Measurements from ENCODE around the gene ELAVL1. TPM values are rescaled to one million over a fixed set of nuclear protein-coding genes. Genes with fewer than 3 reads are reported as not detected.

The ELAVL1 gene
- total RNA-seq, 1 donor from 2014 or later = 67.9 TPM

DNA sequence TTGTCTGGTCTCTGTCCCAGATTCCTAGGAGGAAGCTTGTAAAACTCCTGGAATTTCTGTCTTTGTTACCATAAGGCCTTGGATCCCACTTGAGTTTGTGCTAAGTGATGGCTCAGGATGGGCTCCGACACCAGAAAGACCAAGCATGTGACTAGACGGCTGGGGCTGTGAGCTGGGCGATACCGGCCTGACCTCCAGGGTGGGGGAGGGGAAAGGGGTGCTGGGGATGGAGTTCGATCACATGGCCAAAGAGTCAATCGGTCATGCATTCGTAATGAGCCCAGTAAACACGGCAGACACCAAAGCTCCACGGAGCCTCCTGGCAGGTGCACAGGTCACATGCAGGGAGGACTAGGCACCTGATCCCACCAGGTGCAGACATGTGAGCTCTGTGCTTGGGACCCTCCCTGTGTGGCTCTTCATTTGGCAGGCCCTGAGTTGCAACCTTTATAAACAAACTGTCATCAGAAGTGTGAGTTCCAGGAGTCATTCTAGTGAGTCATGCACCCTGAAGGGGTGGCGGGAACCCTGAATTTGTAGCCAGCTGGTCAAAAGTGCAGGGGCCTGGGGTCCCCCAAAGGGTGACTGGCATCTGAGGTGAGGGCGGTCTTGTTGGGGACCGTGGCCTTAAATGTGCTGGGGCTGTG is 27.1 kb downstream of the ELAVL1 start:
- DNase-seq (ENCODE audit: low spot score) = no peak
- H3K36me3 Mint-ChIP-seq (ENCODE audit: low read depth) = peaks cover 15% of the 10 kb centered on the region
- TF ChIP-seq, protein P1, sequence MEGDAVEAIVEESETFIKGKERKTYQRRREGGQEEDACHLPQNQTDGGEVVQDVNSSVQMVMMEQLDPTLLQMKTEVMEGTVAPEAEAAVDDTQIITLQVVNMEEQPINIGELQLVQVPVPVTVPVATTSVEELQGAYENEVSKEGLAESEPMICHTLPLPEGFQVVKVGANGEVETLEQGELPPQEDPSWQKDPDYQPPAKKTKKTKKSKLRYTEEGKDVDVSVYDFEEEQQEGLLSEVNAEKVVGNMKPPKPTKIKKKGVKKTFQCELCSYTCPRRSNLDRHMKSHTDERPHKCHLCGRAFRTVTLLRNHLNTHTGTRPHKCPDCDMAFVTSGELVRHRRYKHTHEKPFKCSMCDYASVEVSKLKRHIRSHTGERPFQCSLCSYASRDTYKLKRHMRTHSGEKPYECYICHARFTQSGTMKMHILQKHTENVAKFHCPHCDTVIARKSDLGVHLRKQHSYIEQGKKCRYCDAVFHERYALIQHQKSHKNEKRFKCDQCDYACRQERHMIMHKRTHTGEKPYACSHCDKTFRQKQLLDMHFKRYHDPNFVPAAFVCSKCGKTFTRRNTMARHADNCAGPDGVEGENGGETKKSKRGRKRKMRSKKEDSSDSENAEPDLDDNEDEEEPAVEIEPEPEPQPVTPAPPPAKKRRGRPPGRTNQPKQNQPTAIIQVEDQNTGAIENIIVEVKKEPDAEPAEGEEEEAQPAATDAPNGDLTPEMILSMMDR (IDR thresholded peaks at IDR 0.05) = no peak
- no peaks in the 10 kb centered on the region for H3K4me1 Mint-ChIP-seq (ENCODE audit: low read depth)
- no peaks in the 10 kb centered on the region for H3K27me3 Mint-ChIP-seq (ENCODE audit: low read depth)
- no peak overlapping the region for H3K27ac Mint-ChIP-seq (ENCODE audit: unreplicated experiment)
- no peak overlapping the region for H3K4me3 Mint-ChIP-seq (ENCODE audit: unreplicated experiment)
- H3K9me3 Mint-ChIP-seq (ENCODE audit: low read depth) = no peaks in the 10 kb centered on the region

DNA sequence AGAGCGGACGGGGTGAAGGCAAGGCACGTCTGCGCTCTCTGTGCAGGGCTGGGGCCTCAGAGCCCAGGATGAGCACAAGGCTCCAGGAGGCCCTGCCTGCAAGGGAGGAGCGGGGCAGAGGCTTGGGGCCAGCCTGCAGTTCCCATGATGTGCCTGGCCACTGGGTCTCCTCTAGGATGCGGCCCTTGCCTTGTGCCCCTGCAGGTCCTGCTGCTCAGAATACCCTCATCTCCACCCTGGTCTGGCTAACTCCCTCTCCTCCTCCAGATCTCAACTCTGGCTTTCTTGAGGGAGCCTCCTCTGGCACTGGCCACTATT is 27.8 kb downstream of the ELAVL1 start:
- Mint-ChIP-seq H3K27me3 (ENCODE audit: low read depth) (no peaks in the 10 kb centered on the region), H3K27ac (ENCODE audit: unreplicated experiment) (no peak overlapping the region), H3K4me1 (ENCODE audit: low read depth) (no peaks in the 10 kb centered on the region), H3K9me3 (ENCODE audit: low read depth) (no peaks in the 10 kb centered on the region), H3K36me3 (ENCODE audit: low read depth) (peaks cover 15% of the 10 kb centered on the region), H3K4me3 (ENCODE audit: unreplicated experiment) (no peak overlapping the region)
- no peak for DNase-seq (ENCODE audit: low spot score)
- TF ChIP-seq, protein P1 (IDR thresholded peaks at IDR 0.05) = no peak

DNA sequence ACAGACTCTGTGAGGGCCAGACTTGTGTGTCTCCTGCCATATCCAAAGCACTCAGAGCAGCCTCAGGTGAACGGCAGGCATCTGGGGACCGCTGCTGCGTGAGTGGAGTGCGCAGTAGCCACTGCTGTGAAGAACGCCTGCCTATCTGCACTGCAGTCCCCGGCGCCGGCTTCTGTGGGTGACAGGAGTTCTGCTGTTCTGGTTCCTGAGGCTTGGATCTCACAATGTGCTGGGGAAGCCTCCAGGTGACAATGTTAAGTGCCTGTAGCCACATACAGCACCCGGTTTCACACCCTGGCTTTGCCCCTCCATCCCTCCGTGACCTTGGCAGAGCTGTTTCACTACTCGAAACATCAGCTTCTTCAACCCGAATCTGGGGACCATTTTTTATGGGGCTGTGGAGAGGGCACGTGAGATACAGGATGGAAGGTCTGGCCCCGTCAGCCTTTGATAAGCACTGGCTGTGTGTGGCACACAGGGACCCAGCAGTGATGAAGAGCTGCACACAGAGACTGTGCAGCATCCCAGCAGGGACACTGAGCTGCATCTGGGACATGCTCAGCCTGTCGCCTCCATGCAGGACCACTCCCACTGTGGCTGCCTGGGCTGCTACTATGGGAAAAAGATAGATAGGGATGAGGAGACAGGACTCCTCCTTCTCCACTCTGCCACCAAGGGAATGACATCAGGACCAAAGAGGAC is 28.3 kb downstream of the ELAVL1 start:
- Mint-ChIP-seq H3K27ac (ENCODE audit: unreplicated experiment) (no peak overlapping the region), H3K9me3 (ENCODE audit: low read depth) (no peaks in the 10 kb centered on the region), H3K27me3 (ENCODE audit: low read depth) (no peaks in the 10 kb centered on the region), H3K4me3 (ENCODE audit: unreplicated experiment) (no peak overlapping the region), H3K4me1 (ENCODE audit: low read depth) (no peaks in the 10 kb centered on the region), H3K36me3 (ENCODE audit: low read depth) (peaks cover 15% of the 10 kb centered on the region)
- TF ChIP-seq, protein P1 (IDR thresholded peaks at IDR 0.05) = no peak
- no peak for DNase-seq (ENCODE audit: low spot score)

DNA sequence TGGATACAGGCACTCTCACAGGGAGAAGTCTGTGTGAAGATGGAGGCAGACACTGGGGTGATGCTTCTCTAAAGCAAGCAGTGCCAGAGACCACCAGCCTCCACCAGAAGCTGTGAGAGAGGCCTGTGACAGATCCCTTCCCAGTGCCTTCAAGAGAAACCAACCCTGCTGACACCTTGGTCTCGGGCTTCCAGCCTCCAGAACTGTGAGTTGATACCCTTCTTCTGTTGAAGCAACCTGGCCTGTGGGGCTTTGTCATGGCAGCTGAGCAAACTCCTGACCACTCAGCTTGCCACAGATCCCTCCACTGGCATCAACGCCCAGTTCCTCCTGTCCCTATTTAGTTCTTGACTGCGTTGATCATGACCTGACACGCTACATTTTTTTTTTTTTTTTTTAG is 29.0 kb downstream of the ELAVL1 start:
- Mint-ChIP-seq H3K27me3 (ENCODE audit: low read depth) (no peaks in the 10 kb centered on the region), H3K27ac (ENCODE audit: unreplicated experiment) (peak overlapping the region; percentile 17), H3K4me3 (ENCODE audit: unreplicated experiment) (no peak overlapping the region), H3K4me1 (ENCODE audit: low read depth) (no peaks in the 10 kb centered on the region), H3K9me3 (ENCODE audit: low read depth) (no peaks in the 10 kb centered on the region), H3K36me3 (ENCODE audit: low read depth) (peaks cover 15% of the 10 kb centered on the region)
- no peak for DNase-seq (ENCODE audit: low spot score)
- TF ChIP-seq, protein P1 (IDR thresholded peaks at IDR 0.05) = no peak

DNA sequence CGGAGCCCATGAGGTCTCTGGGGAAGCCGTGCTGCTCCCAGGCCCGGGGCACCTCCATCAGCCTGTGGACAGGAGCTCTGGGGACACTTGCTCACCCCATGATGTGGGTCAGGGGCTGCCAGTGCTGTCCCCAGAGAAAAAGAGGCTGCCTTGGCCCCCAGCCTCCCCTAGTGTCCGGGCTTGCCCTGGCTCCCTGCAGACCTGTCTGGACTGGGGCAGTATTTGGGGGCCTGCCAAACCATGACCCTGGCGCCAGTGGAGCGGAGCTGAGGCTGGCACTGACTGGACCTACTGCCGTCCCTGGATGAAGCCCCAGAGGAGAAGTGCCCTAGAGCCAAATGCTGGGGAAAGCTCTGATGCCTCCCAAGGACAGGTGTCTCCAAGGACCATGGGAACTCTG is 30.4 kb downstream of the ELAVL1 start:
- Mint-ChIP-seq H3K4me1 (ENCODE audit: low read depth) (no peaks in the 10 kb centered on the region), H3K27ac (ENCODE audit: unreplicated experiment) (no peak overlapping the region), H3K36me3 (ENCODE audit: low read depth) (peaks cover 10% of the 10 kb centered on the region), H3K27me3 (ENCODE audit: low read depth) (no peaks in the 10 kb centered on the region), H3K4me3 (ENCODE audit: unreplicated experiment) (no peak overlapping the region), H3K9me3 (ENCODE audit: low read depth) (no peaks in the 10 kb centered on the region)
- no peak for DNase-seq (ENCODE audit: low spot score)
- TF ChIP-seq, protein P1 (IDR thresholded peaks at IDR 0.05) = no peak

Data from chondrocyte (in vitro differentiated cells).